HG02610 (cell line): ENCODE data around the gene RAD54L.
A peak's percentile ranks its signal among the peaks of the same experiment; 100 is the strongest.

ENCODE experiments used
- ATAC-seq: cut with Tn5 transposase; IDR thresholded peaks from one replicate; pipeline ENCODE4 v1.9.1; 2021; ENCODE audit warnings: mild to moderate bottlenecking, moderate library complexity; ENCODE audit not compliant: unreplicated experiment

Gene RAD54L

DNA sequence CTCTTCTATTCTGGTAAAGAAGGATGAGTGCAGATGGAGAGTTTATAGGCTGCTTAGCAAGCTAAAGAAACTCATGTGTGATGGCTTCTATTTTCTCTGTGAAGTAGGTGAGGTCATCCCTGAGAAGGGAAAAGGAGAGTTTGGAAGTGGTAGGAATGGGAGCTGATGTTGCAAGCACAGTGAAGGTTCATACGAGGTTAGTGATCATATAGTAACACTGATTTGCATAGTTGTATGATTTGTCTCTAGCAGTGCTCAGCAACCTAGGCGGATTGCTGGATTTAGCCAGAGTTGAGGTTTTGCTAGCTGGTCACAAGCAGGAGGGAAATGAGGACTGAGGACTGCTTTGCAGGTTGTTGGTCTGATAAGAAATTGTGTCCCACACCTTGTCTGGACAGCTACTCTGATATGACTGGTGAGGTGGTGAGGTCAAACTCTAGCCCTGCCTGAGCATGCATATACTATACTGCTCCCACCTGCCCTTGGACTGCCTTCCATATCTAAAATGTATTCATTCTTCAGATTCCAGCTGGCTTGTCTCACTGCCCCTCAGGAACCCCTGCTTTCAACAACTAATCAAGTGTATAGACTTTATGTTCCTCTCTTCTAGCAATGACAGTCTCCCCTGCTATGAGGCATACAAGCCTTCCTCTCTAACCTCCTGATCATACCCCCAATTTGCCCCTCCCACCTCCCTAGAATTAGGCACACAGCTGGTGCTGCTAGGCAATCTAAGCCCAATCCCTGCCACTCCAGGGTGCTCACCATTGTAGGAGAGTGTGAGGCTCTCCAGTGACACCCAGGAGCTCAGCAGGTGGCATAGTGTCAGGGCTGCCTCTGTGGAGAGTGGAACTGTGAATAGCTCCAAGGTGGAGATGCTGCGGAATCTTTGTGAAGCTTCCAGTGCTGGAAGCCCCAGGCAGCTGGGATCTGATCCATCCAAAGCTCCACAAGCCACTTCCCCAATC is 37.3 kb downstream of the RAD54L start:
- ATAC-seq: no peak

DNA sequence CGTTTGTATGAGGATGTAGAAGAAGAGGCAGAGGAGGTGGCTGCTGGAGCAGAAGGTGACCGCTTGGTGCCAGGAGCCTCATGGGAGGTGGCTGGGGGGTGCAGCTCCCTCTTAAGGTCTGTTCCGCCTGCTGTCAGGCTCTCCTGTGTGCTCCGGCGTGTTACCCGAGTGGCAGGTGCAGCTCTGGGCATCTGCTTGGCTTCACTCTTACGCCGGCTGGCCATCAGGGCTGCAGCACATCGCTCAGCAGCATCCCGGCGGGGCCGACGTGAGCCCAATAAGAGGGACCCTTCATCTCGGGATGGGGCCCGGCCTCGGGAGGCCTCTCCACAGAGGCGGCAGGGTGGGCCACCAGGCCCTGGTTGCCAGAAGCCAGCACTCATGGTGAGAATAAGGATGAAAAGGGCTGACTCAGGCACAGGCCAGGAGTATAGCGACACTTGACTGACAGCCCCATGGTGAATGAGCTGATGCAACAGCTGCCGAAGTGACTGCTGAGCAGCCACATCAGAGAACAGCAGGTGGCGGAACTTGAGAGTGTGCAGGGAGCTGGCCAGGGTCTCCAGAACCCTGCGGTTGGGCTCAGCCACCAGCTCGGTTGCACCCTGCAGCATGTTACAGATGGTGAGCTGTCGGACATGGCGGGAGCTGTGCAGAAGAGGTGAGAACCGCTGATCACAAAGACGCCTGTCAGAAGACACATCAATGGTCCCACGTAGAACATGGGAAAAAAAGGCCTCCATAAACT is 38.3 kb downstream of the RAD54L start:
- no peak for ATAC-seq

DNA sequence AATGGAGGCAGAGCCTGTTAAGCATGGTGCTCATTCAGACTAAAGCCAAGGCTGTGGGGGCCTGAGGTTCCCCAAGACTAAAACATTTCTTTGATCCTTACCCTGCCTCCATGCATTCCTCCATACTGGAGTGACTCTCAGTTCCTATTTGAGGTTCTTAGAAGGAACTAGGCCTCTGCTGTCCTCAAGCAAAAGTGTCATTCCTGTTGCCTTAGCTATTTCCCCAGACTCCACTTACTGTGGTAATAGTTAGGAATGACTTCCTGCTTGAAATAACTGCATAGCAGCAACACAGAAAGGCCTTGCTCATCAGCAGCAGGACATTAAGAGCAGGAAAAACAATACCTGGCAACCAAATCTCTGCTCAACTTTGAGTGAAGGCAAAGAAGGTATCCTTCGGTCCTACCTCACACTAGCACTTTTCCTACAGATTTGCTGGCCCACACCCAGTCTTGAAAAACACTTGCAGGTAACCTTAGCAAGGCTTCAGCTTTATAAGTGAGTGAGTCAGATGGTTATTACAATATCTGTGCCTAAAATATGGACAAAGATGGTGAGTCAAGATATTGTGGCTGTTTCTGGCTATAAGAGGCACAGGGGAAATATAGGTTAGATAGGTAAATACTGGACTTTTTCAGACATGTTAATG is 41.0 kb downstream of the RAD54L start:
- ATAC-seq: no peak

DNA sequence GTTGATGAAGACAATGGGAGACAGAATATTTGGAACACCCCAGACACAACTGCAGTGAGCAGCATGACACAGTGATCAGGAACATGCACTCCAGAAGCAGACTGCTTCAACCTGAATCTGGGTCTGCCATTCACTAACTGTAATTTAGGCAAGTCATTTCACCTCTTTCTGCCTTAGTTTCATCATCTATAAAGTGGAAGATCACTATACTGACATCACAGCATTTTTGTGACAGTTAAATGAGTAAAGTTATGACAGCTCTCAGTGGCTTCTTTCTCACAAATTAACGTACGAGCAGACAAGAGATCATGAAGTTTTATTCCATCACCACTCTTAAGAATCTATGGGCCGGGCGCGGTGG is 41.6 kb downstream of the RAD54L start:
- no peak for ATAC-seq

DNA sequence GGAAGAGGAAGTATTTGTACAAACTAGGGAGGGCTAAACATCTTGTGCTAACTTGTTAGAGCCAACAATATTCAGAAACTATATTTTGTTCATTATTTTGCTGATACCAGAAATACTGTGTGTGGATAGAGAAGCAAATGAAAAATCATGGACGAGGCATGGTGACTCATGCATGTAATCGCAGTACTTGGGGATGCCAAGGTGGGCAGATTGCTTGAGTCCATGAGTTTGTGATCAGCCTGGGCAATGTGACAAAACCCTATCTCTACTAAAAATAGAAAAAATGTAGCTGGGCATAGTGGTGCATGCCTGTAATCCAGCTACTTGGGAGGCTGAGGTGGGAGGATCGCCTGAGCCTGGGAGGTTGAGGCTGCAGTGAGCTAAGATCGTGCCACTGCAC is 42.4 kb downstream of the RAD54L start:
- no peak for ATAC-seq

DNA sequence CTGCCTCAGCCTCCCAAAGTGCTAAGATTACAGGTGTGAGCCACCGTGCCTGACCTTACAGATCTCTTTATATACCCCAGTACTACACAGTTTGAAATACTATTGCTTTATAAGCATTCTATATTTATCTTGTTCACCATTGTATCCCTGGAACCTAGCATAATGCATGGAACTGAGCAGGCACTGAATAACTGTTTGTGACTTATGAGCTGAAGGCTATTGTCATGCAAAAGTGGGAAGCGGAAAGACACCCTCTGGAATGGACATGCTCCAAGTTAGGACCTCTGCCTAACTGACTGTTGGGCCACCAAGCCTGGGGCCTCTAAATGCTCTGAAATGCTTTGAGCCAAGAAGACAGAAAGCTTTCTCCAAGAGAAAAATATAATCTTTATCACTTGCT is 47.7 kb downstream of the RAD54L start:
- no peak for ATAC-seq

DNA sequence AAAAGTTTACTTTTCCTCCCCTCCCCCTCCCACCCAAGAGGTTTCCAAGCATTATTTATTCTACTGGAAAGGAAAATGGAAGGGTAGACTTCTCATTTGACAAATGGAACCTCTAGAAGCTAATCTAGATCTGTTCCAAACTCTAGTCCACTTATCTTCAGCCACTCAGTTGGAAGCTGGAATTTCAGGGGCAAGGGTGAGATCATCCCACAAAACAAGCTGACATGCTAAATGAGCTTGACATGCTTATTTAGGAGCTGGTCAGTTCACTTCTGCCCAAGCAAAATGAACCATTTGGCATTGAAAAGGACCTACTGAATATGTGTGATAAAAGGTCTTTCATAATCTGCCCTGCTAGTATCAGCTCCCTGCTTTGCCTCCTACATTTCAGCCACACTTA is 50.8 kb downstream of the RAD54L start:
- ATAC-seq: no peak

DNA sequence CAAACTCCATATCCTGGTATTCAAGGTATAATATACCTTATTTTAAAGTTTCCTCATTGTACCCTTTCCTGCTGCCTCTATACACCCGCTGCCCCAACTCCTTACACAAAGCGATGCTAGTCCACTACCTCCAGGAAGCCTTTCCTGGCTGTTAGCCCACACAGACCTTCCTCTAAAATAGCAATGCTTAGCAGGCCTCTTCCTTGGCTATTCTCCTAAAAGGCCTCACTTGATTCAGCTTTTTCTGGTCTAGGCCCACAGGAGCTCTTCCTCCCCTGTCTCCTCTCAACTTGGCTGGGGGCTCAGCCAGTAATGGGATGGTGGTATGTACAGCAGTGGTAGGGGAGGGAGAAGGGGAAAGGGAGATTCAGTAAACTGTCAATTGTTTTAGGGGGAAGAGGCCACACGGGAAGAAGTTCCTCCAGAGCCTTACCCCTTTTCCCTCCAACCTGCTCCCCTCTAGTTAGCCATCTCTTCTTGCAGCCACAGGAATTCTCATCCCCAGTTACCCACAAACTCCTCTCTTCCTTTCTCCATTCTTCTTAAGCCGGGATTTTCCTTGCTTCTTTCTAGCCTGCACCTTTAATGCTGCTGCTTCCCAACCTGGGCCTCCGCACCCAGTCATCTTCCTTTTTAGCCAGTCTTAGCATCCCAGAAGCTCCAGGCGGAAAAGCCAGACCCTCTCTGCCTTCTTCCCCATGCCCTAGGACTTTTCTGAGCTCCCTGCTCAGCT is 53.3 kb downstream of the RAD54L start:
- ATAC-seq: no peak

DNA sequence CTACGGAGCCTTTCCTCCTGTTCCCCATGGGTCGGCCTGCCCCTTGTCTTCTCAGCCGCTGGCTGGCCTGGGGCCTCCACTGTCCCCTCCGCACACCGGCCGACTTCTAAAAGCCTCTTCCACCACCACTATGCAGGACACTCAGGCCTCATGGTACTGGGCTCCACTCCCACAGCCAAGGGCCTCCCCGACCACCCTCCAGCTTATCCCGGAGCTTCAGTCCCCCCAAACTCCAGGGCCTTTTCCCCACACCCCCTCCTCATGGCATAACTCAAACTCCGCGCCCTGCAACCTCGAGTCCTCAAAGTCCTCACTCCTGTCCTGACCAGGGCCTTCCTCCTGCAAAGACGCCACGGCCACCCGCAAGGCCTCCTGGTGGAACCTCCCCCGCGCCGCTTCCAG is 53.8 kb downstream of the RAD54L start:
- no peak for ATAC-seq

DNA sequence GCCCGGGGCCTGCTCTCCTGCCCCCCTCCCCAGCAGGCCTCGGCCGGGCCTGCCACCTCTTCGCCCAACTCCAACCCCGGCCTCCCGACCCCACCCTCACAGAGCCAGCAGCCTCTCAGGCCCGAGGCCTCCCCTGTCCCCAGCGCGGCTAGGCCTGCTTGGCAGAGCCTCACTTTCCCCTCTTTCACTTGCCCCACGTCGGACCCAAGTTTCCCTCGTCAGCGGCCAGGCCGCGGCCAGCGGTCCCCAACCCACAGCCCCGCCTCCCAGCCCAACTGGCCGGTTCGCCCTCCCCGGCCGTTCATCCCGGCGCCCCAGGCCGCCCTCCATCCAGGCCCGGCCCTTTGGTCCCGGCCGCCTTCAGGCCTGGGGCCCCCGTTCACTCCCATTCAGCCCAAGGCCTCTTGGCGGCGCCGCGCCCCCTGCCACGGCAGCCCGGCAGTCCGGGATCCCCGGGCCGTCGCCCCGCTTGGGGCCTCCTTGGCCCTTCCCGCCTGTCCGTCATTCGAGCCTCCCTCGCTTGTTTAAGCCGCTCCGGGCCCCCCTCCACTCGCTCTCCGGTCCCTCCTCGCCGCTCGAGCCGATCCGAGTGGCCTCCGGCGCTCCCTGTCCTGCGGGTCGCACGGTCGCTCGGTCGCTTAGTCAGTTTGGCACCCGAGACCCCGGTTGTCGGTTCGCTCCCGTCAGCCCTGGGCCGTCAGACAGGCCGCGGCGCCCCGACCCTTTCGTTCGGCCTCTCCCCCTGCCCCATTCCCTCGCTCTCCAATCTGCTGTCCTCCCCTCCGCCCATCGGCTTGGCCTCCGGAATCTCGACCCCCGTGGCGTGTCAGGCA is 54.5 kb downstream of the RAD54L start:
- ATAC-seq: peak; percentile 31

DNA sequence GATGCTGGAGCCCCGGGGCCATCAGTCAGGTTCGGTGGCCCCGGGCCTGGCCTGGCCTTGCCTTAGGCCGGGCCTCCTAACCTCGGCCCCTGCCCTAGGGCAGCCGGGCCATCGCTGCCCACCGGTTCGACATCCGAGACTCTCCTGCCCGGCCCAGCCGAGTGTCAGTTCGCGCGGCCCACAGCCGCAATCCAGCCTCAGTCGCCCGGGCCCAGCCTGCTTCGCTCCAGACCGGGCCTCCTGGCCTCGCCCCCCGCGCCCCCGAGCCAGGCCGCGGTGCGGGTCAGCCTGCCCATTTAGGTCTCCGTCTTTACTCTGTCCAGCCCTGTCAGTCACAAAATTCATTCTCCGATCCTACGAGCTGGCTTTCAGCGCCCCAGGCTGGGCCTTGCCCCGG is 55.1 kb downstream of the RAD54L start:
- peak; percentile 3 for ATAC-seq

DNA sequence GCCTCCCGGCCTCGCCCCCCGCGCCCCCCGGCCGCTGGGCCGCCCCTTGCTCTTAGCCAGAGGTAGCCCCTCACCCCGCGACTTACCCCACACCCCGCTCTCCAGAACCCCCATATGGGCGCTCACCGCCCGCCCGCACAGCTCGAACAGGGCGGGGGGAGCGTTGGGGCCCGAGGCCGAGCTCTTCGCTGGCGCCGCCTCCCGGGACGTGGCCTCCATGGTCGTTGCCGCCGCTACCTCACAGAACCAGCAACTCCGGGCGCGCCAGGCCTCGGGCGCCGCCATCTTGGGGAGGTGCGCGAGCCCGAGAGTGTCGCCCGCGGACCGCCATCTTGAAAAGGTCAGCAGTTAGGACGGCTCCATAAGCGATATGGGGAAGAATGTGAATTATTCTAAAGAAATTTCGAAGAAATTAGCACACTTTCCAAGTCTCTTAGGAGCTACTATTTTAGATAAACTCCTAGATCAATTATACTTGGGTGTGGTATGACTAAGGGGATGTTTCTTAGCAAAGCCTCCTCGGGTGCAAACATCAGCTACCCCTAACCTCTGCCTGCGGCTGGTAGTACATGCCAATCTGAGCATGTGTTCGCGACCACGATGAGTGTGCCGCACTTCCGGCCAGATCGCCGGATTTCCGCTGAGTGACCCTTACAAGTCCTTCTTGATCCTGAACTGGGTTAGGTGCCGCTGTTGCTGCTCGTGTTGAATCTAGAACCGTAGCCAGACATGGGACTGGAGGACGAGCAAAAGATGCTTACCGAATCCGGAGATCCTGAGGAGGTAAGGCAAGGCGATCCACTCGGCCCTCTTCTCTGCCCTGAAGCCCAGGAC is 55.7 kb downstream of the RAD54L start, which contains the start of the genes LRRC41 and UQCRH:
LRRC41 (minus strand) TSS at position 579 of the 834 bp plus-strand sequence; CDS start at position 285, 294 bp downstream.
UQCRH (plus strand) TSS at position 661 of the 834 bp plus-strand sequence; CDS start at position 730, 69 bp downstream.
- ATAC-seq: peak; percentile 87

DNA sequence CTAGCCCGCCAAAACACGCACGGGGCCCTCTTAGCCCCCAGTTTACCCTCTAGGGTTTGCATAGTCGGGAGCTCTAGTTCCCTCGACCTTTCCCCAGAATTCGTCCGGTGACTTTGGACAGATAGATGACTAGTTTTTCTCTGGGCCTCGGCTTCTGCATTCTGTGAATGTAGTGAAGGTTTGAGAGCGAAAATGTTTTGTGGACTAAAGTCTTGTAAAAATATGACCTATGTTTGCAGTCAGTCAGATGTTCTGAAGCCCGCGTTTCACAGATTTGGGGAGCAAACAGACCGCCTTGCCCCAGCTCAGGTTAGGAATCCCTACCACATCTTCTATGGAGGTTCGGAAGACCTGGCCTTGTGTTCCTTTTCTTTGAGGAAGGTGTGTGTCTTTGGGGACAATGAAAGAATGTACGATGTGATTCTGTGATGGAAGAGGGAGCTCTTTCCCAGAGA is 56.3 kb downstream of the RAD54L start:
- ATAC-seq: no peak

DNA sequence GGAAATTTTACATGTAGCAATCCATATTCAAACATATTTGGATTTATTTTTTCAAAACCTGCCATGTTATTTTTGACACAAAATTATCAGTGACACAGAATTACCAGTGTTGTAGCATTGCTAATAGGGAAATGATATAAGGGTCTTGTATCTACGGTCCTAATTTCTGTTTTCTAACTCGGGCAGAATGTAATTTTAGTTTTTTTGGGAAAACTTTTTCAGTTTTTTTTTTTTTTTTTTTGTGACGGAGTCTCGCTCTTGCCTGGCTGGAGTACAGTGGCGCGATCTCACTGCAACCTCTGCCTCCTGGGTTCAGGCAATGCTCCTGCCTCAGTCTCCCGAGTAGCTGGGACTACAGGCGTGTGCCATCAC is 58.6 kb downstream of the RAD54L start:
- no peak for ATAC-seq

DNA sequence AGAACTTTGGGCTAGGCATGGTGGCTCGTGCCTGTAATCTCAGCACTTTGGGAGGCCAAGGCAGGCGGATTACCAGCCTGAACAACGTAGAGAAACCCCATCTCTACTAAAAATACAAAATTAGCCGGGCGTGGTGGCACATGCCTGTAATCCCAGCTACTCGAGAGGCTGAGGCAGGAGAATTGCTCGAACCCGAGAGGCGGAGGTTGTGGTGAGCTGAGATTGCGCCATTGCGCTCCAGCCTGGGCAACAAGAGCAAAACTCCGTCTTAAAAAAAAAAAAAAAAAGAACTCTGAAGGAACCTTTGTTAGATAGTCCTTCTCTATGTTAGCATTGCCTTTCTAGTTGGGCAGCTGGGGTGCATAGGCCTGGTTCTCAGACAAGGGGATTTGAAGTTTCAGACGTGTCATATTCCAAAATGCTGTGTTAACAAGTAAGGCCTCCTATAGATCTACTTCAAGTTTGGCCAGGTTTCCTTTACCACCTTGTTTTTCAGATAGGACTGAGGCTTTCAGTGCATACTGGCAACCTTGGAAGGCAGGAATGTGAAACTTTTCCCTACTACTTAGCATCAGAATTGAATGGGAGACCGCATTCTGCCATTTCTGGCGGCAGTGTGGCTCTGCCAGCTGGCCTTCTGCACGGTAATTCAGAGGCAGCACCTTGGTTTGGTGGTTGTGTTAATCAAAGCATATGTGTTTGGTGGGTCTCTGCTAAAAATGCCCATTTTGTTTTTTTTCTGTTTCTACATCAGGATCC is 62.0 kb downstream of the RAD54L start:
- no peak for ATAC-seq

DNA sequence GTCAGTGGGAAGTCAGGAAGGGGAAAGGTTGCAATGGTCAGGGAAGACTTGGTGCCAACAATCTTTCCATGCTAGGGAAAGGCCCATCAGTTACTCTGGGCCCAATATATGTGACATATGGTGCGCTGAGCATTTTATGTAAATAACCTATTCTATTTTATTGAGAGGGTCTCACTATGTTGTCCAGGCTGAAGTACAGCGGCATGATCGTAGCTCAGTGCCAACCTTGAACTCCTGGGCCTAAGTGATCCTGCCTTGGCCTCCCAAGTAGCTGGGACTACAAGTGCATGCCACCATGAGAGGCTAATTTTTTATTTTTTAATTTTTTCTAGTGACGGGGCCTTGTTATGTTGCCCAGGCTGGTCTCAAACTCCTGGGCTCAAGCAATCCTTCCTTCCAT is 62.8 kb downstream of the RAD54L start:
- no peak for ATAC-seq

DNA sequence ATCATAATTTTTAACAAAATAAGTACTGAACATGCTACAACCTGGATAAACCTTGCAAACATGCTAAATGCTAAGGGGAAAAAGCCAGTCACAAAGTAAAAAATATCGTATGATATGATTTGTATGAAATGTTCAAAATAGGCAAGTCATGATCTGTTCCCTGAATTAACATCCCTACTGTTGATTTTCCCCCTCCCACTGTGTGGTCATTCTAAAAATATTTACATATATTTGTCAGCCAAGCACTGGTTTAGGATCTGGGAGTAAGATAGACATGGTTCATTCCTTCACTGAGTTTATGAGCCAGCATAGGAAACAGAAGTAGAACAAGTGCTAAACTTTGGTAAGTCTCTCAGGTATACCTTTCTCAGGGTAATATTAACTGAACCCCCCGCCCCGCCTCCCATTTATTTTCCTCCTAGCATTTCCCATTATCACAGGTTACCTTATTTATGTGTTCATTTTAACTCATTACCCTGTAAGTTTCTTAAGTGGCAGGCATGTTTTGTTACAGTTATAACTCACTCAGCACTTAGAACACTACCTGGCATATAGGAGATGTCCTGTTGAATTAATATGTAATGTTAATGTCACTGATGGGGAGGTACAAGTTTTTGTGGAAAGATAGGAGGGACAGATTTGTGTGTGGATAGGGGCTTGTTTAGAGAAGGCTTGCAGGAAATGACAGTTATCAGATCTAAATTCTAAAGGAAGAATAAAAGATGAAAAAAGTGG is 68.3 kb downstream of the RAD54L start:
- no peak for ATAC-seq
